Esophagus muscularis mucosa (tissue), 4 donors: ENCODE results near the gene TANC1. TPM values are rescaled to one million over a fixed set of nuclear protein-coding genes. Genes with fewer than 3 reads are reported as not detected.

Experiments
- DNase-seq: peaks from one replicate; pipeline ENCODE4 v3.0.0-alpha.2; 2017; ENCODE audit errors: extremely low spot score
- H3K27ac ChIP-seq, 4 donors: fragments of 200-600 bp; sonication (generic); replicated peaks in 1 of 4; 1 replicate in 3 of 4; 2 replicates in 1 of 4; pipeline ENCODE4 v1.5.1; 2016 to 2019; ENCODE audit warnings: mild to moderate bottlenecking in 1 of 4
- H3K27me3 ChIP-seq, 4 donors: fragments of 200-600 bp; sonication (generic); one replicate each; pipeline versions ENCODE4 v1.5.1 to v1.6.0; 2016 to 2019
- H3K36me3 ChIP-seq, 4 donors: fragments of 200-600 bp; sonication (generic); one replicate each; pipeline ENCODE4 v1.5.1; 2016 to 2019
- H3K4me1 ChIP-seq, 4 donors: fragments of 200-600 bp; sonication (generic); one replicate each; pipeline ENCODE4 v1.5.1; 2016 to 2019
- H3K4me3 ChIP-seq, 4 donors: fragments of 200-600 bp; sonication (generic); 1 replicate in 2 of 4; 2 replicates in 2 of 4; pipeline ENCODE4 v1.5.1; 2016 to 2019; ENCODE audit warnings: mild to moderate bottlenecking in 4 of 4, moderate library complexity in 1 of 4
- H3K9me3 ChIP-seq, 4 donors: fragments of 200-600 bp; sonication (generic); 1 replicate in 3 of 4; 2 replicates in 1 of 4; pipeline ENCODE4 v1.5.1; 2016 to 2019
- CTCF ChIP-seq, 3 experiments: fragments of 200-600 bp in 2 of 3; fragments of 450-650 bp in 1 of 3; sonication (generic) in 2 of 3; IDR thresholded peaks; one replicate each; pipeline ENCODE4 v1.5.1; 2017 to 2019; ENCODE audit warnings: antibody characterized with exemption in 3 of 3, mild to moderate bottlenecking in 2 of 3, moderate library complexity in 1 of 3
- EP300 ChIP-seq: sonication (generic); formaldehyde crosslinking; IDR thresholded peaks from one replicate; pipeline ENCODE4 v1.6.1; 2017; ENCODE audit warnings: antibody characterized with exemption
- POLR2A ChIP-seq: fragments of 450-650 bp; IDR thresholded peaks from one replicate; pipeline ENCODE4 v1.6.1; 2017; ENCODE audit warnings: antibody characterized with exemption, moderate library complexity, mild to moderate bottlenecking, low read depth
- POLR2AphosphoS5 ChIP-seq, 2 donors: sonication (generic); formaldehyde crosslinking; IDR thresholded peaks; one replicate each; pipeline ENCODE4 v1.6.1; 2017; ENCODE audit warnings: antibody characterized with exemption in 2 of 2
- WGBS: methylation state at CpG from one replicate; pipeline ENCODE4 v1.1.5; 2018; 5-methylcytosine and 5-hydroxymethylcytosine counted together
- intact Hi-C: fragments of 100-400 bp; cut with DNase I; formaldehyde crosslinking; loops from one replicate; pipeline ENCODE4 v1.15.1; 2023
- total RNA-seq, 4 donors: library from RNA; depleted of rRNA; stranded (reverse); fragments of >200 nt; gene quantifications; one replicate each; pipeline versions ENCODE4 v1.1.0 to v1.2.1, GENCODE V29; 2016

Gene TANC1
- total RNA-seq, 4 donors from 2014 or later = 34.3 to 54.0 (median 52.9) TPM

- Histone ChIP-seq H3K27me3 (no peaks in the 10 kb centered on the region), H3K36me3 (no peaks in the 10 kb centered on the region), H3K4me1 (peaks cover 19 to 50% (median 42%) of the 10 kb centered on the region in 4 donors), H3K4me3 (no peak overlapping the region), H3K27ac (no peak overlapping the region), H3K9me3 (peaks cover 0 to 12% (median 7%) of the 10 kb centered on the region in 4 donors)
- intact Hi-C loops = no loop called here
- DNase-seq = no peak
- WGBS = 80% methylated on average over 3 of the region's 3 CpGs
- no peak for TF ChIP-seq POLR2AphosphoS5 (IDR thresholded peaks at IDR 0.05)
- TF ChIP-seq POLR2A = no peak
- no peak for TF ChIP-seq EP300
- no peak for TF ChIP-seq CTCF (IDR thresholded peaks at IDR 0.05)
Measured at GRCh38 chr2:159013103-159013502, 44.7 kb downstream of the TANC1 start.

- intact Hi-C loops = no loop called here
Measured at GRCh38 chr2:159015174-159015573, 46.7 kb downstream of the TANC1 start.

GRCh38 chr2:159015823-159016222 is 47.4 kb downstream of the TANC1 start:
- intact Hi-C loops = no loop called here
- Histone ChIP-seq H3K4me3 (no peak overlapping the region), H3K27me3 (no peaks in the 10 kb centered on the region), H3K9me3 (peaks cover 0 to 12% (median 7%) of the 10 kb centered on the region in 4 donors), H3K36me3 (no peaks in the 10 kb centered on the region), H3K4me1 (peaks cover 11 to 39% (median 34%) of the 10 kb centered on the region in 4 donors), H3K27ac (no peak overlapping the region)
- DNase-seq = no peak
- 98% methylated on average over 2 of the region's 2 CpGs for WGBS
- TF ChIP-seq CTCF (IDR thresholded peaks at IDR 0.05) (no peak), POLR2AphosphoS5 (IDR thresholded peaks at IDR 0.05) (no peak), POLR2A (no peak), EP300 (no peak)

More at GRCh38 chr2:159015174-159015573, 46.7 kb downstream of the TANC1 start:
- Histone ChIP-seq H3K27me3 (no peaks in the 10 kb centered on the region), H3K4me1 (peaks cover 14 to 45% (median 40%) of the 10 kb centered on the region in 4 donors), H3K9me3 (peaks cover 0 to 12% (median 7%) of the 10 kb centered on the region in 4 donors), H3K36me3 (no peaks in the 10 kb centered on the region), H3K27ac (no peak overlapping the region), H3K4me3 (no peak overlapping the region)
- no peak for DNase-seq
- WGBS = 97% methylated on average over 2 of the region's 2 CpGs
- TF ChIP-seq CTCF (IDR thresholded peaks at IDR 0.05) (no peak), EP300 (no peak), POLR2AphosphoS5 (IDR thresholded peaks at IDR 0.05) (no peak), POLR2A (no peak)

- intact Hi-C loops = no loop called here
- Histone ChIP-seq H3K4me1 (peaks cover 14 to 26% (median 21%) of the 10 kb centered on the region in 4 donors), H3K4me3 (no peak overlapping the region), H3K27me3 (no peaks in the 10 kb centered on the region), H3K27ac (no peak overlapping the region), H3K36me3 (no peaks in the 10 kb centered on the region), H3K9me3 (peaks cover 0 to 12% (median 7%) of the 10 kb centered on the region in 4 donors)
- TF ChIP-seq CTCF (IDR thresholded peaks at IDR 0.05) (no peak), POLR2AphosphoS5 (IDR thresholded peaks at IDR 0.05) (no peak), POLR2A (no peak), EP300 (no peak)
- no peak for DNase-seq
- WGBS = 71% methylated on average over 5 of the region's 5 CpGs
Measured at GRCh38 chr2:159017837-159018236, 49.4 kb downstream of the TANC1 start.

GRCh38 chr2:159019021-159019420 is 50.6 kb downstream of the TANC1 start:
- Histone ChIP-seq H3K4me1 (peaks cover 14 to 29% (median 19%) of the 10 kb centered on the region in 4 donors), H3K4me3 (no peak overlapping the region), H3K27me3 (no peaks in the 10 kb centered on the region), H3K9me3 (peaks cover 0 to 12% (median 7%) of the 10 kb centered on the region in 4 donors), H3K36me3 (no peaks in the 10 kb centered on the region), H3K27ac (no peak overlapping the region)
- no peak for DNase-seq
- WGBS = 90% methylated on average over 6 of the region's 6 CpGs
- no peak for TF ChIP-seq EP300
- TF ChIP-seq POLR2A = no peak
- no peak for TF ChIP-seq POLR2AphosphoS5 (IDR thresholded peaks at IDR 0.05)
- TF ChIP-seq CTCF (IDR thresholded peaks at IDR 0.05) = no peak
- intact Hi-C loops = no loop called here
